ENCODE results near the gene PARD3. TPM values are rescaled to one million over a fixed set of nuclear protein-coding genes. Genes with fewer than 3 reads are reported as not detected.

The PARD3 gene
- total and polyA plus RNA-seq, 2 donors (not counting 3 experiments of a cell fraction or from before 2014, with no cell fraction given): 7.3 to 24.1 TPM

DNA sequence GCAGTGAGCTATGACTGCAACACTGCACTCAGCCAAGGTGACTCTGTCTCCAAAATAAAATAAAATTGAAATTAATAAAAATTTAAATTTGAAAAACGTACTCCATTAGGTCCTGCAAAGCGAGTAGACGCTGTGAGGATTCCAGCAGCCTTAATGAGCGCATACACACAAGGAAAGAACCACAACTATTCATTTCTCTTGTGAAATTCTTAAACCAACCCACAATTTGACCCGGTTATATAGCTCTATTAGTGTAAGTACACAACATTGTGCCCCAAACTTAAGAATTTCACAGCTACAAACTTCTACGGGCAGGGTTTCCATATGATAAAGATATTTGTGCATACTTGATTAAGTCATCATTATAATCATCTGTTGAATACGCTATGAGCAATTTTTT is 84.4 kb downstream of the PARD3 start:
- no peak for FAIRE-seq
- CTCF ChIA-PET: interaction anchor here (1.1 to 1.8 kb wide), 4 partner anchors 9 to 94 kb away, joined by 3 to 11 read pairs (median 4); no protein-coding TSS in a partner anchor

More for the DNA sequence above, 84.4 kb downstream of the PARD3 start:
- H2AFZ ChIP-seq (ENCODE audit: low read depth, low read length): no peak overlapping the region
- H3K4me3 ChIP-seq (replicated peaks in 1 of 3; ENCODE audit: insufficient read depth in 1 of 3, low read depth in 1 of 3, low read length in 3 of 3): no peak overlapping the region
- no peaks in the 10 kb centered on the region for H3K36me3 ChIP-seq (ENCODE audit: control insufficient read depth in 2 of 2, extremely low read depth in 1 of 2, insufficient read depth in 2 of 2, low read length in 2 of 2)
- no peak overlapping the region for H3K9ac ChIP-seq (replicated peaks; ENCODE audit: extremely low read depth, insufficient read depth, low read length)
- dilution Hi-C loops (cut with MboI; ENCODE audit: extremely low pct_ligation_motif_present, low sequenced_read_pairs) (no loop called here), intact Hi-C loops (cut with micrococcal nuclease) (no loop called here)
- H3K4me2 ChIP-seq (ENCODE audit: insufficient read depth, low read length): no peak overlapping the region
- POLR2A ChIA-PET: no interaction called here
- peaks cover 30% of the 10 kb centered on the region for H3K4me1 ChIP-seq (ENCODE audit: control insufficient read depth, extremely low read depth, insufficient read depth, low read length)
- H3K27me3 ChIP-seq (ENCODE audit: control insufficient read depth in 2 of 2, insufficient read depth in 2 of 2, low read length in 2 of 2): no peaks in the 10 kb centered on the region
- no TSS peak for BruUV-seq (replicated peaks)
- no peak for TF ChIP-seq POLR2AphosphoS5 (IDR thresholded peaks at IDR 0.05; ENCODE audit: insufficient read depth, low read depth, low read length)
- no peak for TF ChIP-seq EZH2 (IDR thresholded peaks at IDR 0.05; ENCODE audit: borderline replicate concordance, low read depth, low read length, severe bottlenecking)
- no peak for TF ChIP-seq FOS (IDR thresholded peaks at IDR 0.05; ENCODE audit: borderline replicate concordance, insufficient read depth, low read length)
- TF ChIP-seq, protein P1, sequence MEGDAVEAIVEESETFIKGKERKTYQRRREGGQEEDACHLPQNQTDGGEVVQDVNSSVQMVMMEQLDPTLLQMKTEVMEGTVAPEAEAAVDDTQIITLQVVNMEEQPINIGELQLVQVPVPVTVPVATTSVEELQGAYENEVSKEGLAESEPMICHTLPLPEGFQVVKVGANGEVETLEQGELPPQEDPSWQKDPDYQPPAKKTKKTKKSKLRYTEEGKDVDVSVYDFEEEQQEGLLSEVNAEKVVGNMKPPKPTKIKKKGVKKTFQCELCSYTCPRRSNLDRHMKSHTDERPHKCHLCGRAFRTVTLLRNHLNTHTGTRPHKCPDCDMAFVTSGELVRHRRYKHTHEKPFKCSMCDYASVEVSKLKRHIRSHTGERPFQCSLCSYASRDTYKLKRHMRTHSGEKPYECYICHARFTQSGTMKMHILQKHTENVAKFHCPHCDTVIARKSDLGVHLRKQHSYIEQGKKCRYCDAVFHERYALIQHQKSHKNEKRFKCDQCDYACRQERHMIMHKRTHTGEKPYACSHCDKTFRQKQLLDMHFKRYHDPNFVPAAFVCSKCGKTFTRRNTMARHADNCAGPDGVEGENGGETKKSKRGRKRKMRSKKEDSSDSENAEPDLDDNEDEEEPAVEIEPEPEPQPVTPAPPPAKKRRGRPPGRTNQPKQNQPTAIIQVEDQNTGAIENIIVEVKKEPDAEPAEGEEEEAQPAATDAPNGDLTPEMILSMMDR (IDR thresholded peaks at IDR 0.05; ENCODE audit: extremely low read depth in 1 of 2, insufficient read depth in 1 of 2, low read depth in 1 of 2, low read length in 2 of 2): no peak
- TF ChIP-seq POLR2A (IDR thresholded peaks at IDR 0.05; ENCODE audit: low read depth, low read length): no peak
- TF ChIP-seq, protein P2, sequence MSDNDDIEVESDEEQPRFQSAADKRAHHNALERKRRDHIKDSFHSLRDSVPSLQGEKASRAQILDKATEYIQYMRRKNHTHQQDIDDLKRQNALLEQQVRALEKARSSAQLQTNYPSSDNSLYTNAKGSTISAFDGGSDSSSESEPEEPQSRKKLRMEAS (IDR thresholded peaks at IDR 0.05; ENCODE audit: insufficient read depth, insufficient read length): no peak
- no peak for TF ChIP-seq MYC (IDR thresholded peaks at IDR 0.05; ENCODE audit: low read depth, low read length)
- TF ChIP-seq JUN (IDR thresholded peaks at IDR 0.05; ENCODE audit: borderline replicate concordance, insufficient read depth, insufficient read length, low read depth): no peak
- no peak for TF ChIP-seq GATA2 (IDR thresholded peaks at IDR 0.05; ENCODE audit: insufficient read depth, insufficient read length, low read depth, low read length)
- H3K79me2 ChIP-seq (ENCODE audit: control insufficient read depth, insufficient read depth, low read length): peaks cover 3% of the 10 kb centered on the region
- no peaks in the 10 kb centered on the region for H4K20me1 ChIP-seq (replicated peaks; ENCODE audit: control insufficient read depth, extremely low read depth, insufficient read depth, low read length)
- H3K27ac ChIP-seq (ENCODE audit: insufficient read depth, low read depth, low read length): no peak overlapping the region
- no peaks in the 10 kb centered on the region for H3K9me1 ChIP-seq (replicated peaks; ENCODE audit: control insufficient read depth, extremely low read depth, insufficient read depth, low read length)
- no peaks in the 10 kb centered on the region for H3K9me3 ChIP-seq (replicated peaks; ENCODE audit: control insufficient read depth, insufficient read depth, low read length)
- DNase-seq (ENCODE audit: low read depth, low spot score): no peak
